ENCODE measurements around the gene FGGY.
"Not testable (repeated sequence)": the region's sequence is repeated elsewhere in the genome, so short reads cannot be mapped to it uniquely, and the experiment has no call there.

The FGGY gene

DNA sequence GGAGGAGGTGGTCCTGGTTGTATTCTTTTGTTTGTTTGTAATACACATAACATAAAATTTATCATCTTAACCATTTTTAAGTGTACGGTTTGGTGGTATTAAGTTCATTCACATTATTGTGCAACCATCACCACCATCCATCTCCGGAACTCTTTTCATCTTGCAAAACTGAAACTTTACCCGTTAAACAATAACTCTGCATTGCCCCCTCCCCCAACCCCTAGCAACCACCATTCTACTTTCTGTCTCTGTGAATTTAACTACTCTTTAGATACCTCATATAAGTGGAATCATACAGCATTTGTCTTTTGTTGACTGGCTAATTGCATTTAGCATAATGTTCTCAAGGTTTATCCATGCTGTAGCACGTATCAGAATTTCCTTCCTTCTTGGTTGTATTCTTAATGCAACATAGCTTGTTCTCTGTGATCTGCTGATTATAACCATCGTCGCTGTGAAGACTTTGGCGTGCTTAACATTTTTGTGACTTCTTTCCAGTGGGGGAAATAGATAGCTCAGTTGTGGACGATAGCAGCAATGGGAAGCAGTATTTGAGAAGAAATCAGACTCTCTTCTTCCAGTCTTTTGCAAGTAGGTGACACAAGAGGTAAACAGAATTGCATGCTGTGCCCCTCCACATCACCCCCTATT, 400.4 kb downstream of the FGGY start:
- H3K27me3 ChIP-seq (ENCODE audit: insufficient read depth, low read length) = no peaks in the 10 kb centered on the region
- peaks cover 48% of the 10 kb centered on the region for H3K4me1 ChIP-seq (ENCODE audit: insufficient read depth, low read length)
- no peaks in the 10 kb centered on the region for H3K9me3 ChIP-seq (ENCODE audit: low read length)
- H3K4me3 ChIP-seq (ENCODE audit: low read length) = no peak overlapping the region
- H2AFZ ChIP-seq (ENCODE audit: low read depth, low read length) = no peak overlapping the region
- H3K36me3 ChIP-seq (ENCODE audit: insufficient read depth, low read length) = no peaks in the 10 kb centered on the region

DNA sequence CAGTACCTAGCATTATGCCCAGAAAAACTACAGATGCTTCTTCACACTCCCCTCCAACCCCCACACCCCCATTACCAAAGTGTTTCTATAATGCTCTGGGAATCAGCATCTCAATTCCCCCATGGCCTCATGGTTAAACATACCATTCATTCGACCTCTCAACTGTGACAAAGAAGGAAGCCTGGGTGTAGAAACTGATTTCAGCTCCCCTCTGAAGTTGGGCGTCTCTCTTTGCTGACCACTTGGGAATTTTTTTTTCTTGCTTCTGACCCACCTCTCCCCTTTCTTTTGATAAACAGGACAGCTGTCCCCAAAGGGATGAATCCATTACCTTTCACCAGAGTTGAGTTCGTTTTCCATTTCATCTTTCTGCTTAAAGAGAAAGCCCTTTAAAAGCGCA, 401.5 kb downstream of the FGGY start:
- Histone ChIP-seq H3K36me3 (ENCODE audit: insufficient read depth, low read length) (no peaks in the 10 kb centered on the region), H3K4me1 (ENCODE audit: insufficient read depth, low read length) (peaks cover 45% of the 10 kb centered on the region), H3K9me3 (ENCODE audit: low read length) (no peaks in the 10 kb centered on the region), H3K27me3 (ENCODE audit: insufficient read depth, low read length) (no peaks in the 10 kb centered on the region), H2AFZ (ENCODE audit: low read depth, low read length) (no peak overlapping the region), H3K4me3 (ENCODE audit: low read length) (no peak overlapping the region)

DNA sequence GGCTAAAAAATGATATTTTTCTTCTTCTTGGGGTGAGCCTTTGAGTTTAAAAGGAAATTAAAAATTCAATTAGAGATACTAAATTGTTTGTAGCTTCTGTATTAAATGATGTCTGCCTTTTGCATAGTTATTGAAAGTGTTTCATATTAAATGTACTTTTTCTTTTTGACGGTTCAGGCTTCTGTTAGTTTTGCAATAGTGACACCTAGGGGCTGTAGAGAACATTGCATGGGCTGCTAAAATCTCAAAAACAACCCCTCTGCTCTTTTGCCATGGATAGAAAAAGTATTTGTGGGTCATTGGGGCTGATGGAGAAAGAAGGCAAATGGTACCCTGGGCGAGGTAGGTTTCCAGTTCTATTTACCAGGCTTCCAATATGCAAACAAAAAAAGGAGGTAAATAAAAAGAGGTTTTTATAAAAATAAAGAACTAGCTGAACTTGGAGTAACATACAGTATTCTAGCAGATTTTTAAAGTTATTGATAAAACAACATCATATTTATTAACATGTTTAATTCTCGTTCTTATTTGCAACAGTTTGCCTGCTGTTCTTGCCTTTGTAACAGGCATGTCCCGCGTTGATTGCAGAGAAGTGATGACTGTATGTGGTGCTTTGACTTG, 402.4 kb downstream of the FGGY start:
- no peaks in the 10 kb centered on the region for H3K36me3 ChIP-seq (ENCODE audit: insufficient read depth, low read length)
- H3K4me3 ChIP-seq (ENCODE audit: low read length) = no peak overlapping the region
- no peak overlapping the region for H2AFZ ChIP-seq (ENCODE audit: low read depth, low read length)
- H3K4me1 ChIP-seq (ENCODE audit: insufficient read depth, low read length) = peaks cover 50% of the 10 kb centered on the region
- H3K9me3 ChIP-seq (ENCODE audit: low read length) = no peaks in the 10 kb centered on the region
- no peaks in the 10 kb centered on the region for H3K27me3 ChIP-seq (ENCODE audit: insufficient read depth, low read length)

DNA sequence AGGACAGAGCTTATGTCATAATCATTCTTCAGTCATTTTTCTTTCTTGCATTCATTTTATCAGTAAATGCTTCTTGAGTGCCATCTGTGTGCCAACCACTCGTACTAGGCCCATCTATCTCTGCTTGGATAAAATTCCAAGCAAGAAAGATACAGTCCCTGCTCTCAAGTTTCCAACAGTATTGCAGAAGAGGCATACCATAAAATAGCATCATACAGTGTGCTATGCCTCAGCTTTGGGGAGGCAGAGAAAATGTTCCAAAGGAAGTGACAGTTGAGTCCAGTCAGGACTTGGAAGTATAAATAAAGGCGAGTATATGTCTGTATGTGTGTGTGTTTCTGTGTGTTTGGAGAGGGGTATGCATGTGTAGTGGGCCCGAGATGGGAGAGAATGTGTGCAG, 404.5 kb downstream of the FGGY start:
- Histone ChIP-seq H3K9me3 (ENCODE audit: low read length) (no peaks in the 10 kb centered on the region), H3K4me1 (ENCODE audit: insufficient read depth, low read length) (peaks cover 50% of the 10 kb centered on the region), H2AFZ (ENCODE audit: low read depth, low read length) (no peak overlapping the region), H3K27me3 (ENCODE audit: insufficient read depth, low read length) (no peaks in the 10 kb centered on the region), H3K36me3 (ENCODE audit: insufficient read depth, low read length) (no peaks in the 10 kb centered on the region), H3K4me3 (ENCODE audit: low read length) (no peak overlapping the region)

DNA sequence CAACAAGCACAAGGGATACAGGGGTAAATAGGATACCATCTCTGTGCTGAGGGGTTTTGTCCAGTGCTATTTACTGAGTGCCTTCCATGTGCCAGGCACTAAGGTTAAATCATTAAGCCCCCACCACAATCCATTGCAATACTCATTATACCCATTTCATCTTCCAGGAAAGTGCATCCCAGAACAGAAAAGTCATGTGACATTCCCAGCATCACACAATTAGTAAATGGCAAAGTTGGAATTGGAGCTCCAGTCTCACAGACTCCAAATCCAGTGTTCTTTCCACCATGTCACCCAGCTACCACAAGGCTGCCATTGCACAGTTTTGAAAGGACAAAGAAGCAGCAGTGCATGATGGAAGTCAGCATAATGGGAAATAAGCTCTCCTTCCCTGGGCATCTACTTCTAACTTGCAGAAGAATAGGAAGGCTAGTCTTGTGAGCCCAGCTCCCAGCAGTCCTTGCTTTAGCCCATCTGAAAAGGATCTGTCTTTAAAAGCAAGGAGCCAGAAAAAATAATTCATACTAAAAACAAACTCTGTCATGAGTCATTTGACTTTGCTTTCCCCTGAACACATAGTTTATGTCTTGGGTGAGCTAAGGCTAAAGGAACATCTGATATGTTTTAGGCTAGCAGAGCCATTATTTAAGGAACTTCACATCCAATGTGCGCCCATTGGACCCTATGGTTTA, 406.5 kb downstream of the FGGY start:
- no peak overlapping the region for H3K4me3 ChIP-seq (ENCODE audit: low read length)
- H3K9me3 ChIP-seq (ENCODE audit: low read length) = no peaks in the 10 kb centered on the region
- peaks cover 46% of the 10 kb centered on the region for H3K4me1 ChIP-seq (ENCODE audit: insufficient read depth, low read length)
- no peaks in the 10 kb centered on the region for H3K27me3 ChIP-seq (ENCODE audit: insufficient read depth, low read length)
- H3K36me3 ChIP-seq (ENCODE audit: insufficient read depth, low read length) = no peaks in the 10 kb centered on the region
- no peak overlapping the region for H2AFZ ChIP-seq (ENCODE audit: low read depth, low read length)

DNA sequence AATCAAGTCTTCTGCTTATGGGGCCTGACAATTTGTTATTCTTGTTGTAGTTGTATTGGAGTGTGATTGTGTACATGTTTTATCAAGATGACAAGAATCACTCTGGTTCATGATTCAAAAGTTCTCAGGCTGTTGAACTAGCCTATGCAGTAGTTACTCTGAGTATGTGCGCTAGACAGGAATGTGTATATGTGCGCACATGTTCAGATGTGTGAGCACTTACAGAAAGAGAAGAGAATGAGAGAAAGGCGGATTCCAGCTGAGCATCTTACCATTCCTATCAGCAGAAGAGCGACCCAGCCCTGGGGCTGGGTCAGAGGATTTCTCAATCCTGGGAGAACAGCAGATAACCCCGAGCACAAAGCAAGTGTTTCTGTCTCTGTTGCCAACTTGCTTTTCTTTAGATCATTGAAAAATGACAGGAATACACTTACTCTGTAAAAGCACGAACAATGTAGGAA, 407.1 kb downstream of the FGGY start:
- H2AFZ ChIP-seq (ENCODE audit: low read depth, low read length) = no peak overlapping the region
- no peaks in the 10 kb centered on the region for H3K27me3 ChIP-seq (ENCODE audit: insufficient read depth, low read length)
- H3K9me3 ChIP-seq (ENCODE audit: low read length) = no peaks in the 10 kb centered on the region
- peaks cover 41% of the 10 kb centered on the region for H3K4me1 ChIP-seq (ENCODE audit: insufficient read depth, low read length)
- no peak overlapping the region for H3K4me3 ChIP-seq (ENCODE audit: low read length)
- no peaks in the 10 kb centered on the region for H3K36me3 ChIP-seq (ENCODE audit: insufficient read depth, low read length)

DNA sequence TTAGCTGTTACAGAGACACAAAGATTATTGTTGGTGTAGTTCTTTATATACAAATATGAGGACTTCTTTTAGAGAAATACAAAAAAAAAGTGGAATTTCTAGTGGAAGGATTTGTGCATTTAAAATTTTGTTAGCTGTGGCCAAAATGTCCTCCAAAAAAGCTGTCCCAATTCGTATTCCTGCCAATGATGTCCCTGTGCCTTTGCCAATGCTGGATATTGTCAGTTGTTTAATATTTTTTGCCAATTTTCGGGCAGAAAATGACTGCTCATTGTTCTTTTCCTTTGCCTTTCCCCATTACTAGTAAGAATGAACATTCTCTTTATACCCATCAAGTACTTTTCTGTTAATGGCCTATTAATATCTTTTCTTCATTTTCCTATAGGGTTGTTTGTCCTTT, 407.8 kb downstream of the FGGY start:
- Histone ChIP-seq H3K9me3 (ENCODE audit: low read length) (no peaks in the 10 kb centered on the region), H3K27me3 (ENCODE audit: insufficient read depth, low read length) (no peaks in the 10 kb centered on the region), H3K4me3 (ENCODE audit: low read length) (no peak overlapping the region), H3K36me3 (ENCODE audit: insufficient read depth, low read length) (no peaks in the 10 kb centered on the region), H3K4me1 (ENCODE audit: insufficient read depth, low read length) (peaks cover 33% of the 10 kb centered on the region), H2AFZ (ENCODE audit: low read depth, low read length) (no peak overlapping the region)

DNA sequence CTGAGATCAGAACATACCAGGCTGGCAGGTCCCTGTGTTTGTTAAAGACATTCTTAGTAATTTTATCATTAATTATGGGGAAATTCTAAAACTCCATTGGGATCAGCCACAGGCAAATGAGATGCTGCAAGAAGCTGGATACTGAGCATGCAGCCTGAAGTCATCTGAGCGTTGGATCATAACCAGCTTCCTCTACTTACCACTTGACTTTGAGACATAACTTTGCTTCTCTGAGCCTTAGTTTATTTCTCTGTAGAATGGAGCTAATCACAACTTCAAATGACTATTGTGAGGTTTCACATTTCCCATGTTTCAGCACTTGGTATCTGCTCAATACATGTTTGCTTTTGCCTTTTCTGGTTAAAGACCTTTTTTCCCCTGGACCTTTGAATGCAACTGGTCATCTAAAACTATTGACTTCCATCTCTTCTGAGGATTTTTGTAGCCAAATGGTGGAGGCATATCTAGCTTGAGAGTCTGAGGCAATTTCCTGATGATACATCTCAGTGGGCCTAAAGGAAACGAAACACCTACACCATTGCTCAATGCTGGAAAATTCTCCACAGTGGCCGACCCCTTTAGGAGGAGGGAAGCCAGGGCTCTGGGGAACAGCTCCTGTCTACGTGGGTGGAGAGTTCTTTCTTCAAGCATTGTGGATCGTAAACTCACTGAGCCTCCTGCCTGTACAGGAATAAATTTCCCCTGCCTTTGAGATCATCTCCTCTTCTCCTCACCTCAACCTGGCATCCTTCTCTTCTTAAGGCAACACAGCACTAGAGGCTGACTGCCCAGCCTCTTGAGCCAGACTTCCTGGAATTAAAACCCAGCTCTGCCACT, 408.8 kb downstream of the FGGY start:
- no peak overlapping the region for H2AFZ ChIP-seq (ENCODE audit: low read depth, low read length)
- H3K36me3 ChIP-seq (ENCODE audit: insufficient read depth, low read length) = no peaks in the 10 kb centered on the region
- H3K27me3 ChIP-seq (ENCODE audit: insufficient read depth, low read length) = no peaks in the 10 kb centered on the region
- no peak overlapping the region for H3K4me3 ChIP-seq (ENCODE audit: low read length)
- H3K9me3 ChIP-seq (ENCODE audit: low read length) = no peaks in the 10 kb centered on the region
- peaks cover 33% of the 10 kb centered on the region for H3K4me1 ChIP-seq (ENCODE audit: insufficient read depth, low read length)

DNA sequence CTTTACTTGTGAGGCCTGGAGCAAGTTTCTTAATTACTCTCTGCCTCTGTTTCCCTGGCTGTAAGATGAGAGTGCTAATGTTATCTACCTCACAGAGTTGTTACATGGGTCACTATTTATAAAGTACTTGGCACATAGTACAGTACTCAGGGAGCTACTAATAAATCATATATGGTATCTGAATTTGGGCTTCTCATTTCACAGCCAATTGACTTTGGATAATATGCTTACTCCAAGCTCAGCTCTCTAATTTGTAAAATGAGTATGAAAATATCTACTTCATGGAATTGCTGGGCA, 409.4 kb downstream of the FGGY start:
- no peaks in the 10 kb centered on the region for H3K27me3 ChIP-seq (ENCODE audit: insufficient read depth, low read length)
- H3K36me3 ChIP-seq (ENCODE audit: insufficient read depth, low read length) = no peaks in the 10 kb centered on the region
- no peaks in the 10 kb centered on the region for H3K9me3 ChIP-seq (ENCODE audit: low read length)
- H3K4me3 ChIP-seq (ENCODE audit: low read length) = no peak overlapping the region
- no peak overlapping the region for H2AFZ ChIP-seq (ENCODE audit: low read depth, low read length)
- peaks cover 29% of the 10 kb centered on the region for H3K4me1 ChIP-seq (ENCODE audit: insufficient read depth, low read length)

DNA sequence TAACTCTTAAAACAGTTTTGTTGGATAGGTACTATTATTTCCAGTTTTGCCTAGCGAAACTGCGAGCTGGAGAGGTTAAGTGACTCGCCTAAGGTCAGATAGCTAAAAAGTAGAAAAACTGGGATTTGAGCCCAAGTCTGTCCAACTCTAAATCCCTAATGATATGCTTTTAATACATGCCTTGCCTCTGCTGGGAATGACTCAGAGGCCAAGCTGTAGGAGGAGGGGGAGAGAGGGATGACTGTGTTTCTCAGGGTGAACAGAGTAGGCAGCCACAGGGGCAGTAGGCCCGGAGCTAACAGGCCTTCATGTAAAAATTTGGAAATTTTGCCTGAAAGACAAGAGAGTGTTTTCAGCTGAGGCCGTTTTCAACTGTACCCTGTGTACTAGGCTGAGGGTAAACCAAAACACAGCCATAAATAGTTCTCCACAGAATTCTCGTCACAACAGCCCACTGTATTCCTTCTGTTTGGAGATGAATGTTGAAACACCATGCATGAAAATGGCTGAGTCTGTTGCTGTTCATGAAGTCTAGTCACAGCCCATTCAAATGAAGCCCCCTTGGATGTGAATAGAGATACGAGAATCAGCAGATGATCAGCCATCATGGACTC, 410.4 kb downstream of the FGGY start:
- no peaks in the 10 kb centered on the region for H3K36me3 ChIP-seq (ENCODE audit: insufficient read depth, low read length)
- no peaks in the 10 kb centered on the region for H3K9me3 ChIP-seq (ENCODE audit: low read length)
- H3K4me1 ChIP-seq (ENCODE audit: insufficient read depth, low read length) = peaks cover 19% of the 10 kb centered on the region
- H3K4me3 ChIP-seq (ENCODE audit: low read length) = no peak overlapping the region
- H2AFZ ChIP-seq (ENCODE audit: low read depth, low read length) = no peak overlapping the region
- H3K27me3 ChIP-seq (ENCODE audit: insufficient read depth, low read length) = no peaks in the 10 kb centered on the region

DNA sequence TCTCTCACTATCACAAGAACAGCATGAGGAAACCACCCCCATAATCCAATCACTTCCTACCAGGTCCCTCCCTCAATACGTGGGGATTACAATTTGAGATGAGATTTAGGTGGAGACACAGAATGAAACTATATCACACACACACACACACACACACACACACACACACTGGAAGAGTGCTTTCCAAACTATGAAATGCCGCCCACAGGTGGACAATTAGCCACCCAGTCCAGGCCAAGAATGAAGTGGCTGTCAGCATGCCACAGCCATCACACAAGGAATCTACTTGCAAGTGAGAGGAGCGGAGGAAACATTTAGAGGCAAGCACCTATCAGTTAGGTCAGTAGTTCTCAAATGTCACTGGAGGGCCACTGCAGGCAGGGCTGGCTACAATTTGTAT, 412.4 kb downstream of the FGGY start:
- peaks cover 13% of the 10 kb centered on the region for H3K4me1 ChIP-seq (ENCODE audit: insufficient read depth, low read length)
- no peak overlapping the region for H3K4me3 ChIP-seq (ENCODE audit: low read length)
- H2AFZ ChIP-seq (ENCODE audit: low read depth, low read length) = no peak overlapping the region
- H3K27me3 ChIP-seq (ENCODE audit: insufficient read depth, low read length) = no peaks in the 10 kb centered on the region
- H3K9me3 ChIP-seq (ENCODE audit: low read length) = no peaks in the 10 kb centered on the region
- H3K36me3 ChIP-seq (ENCODE audit: insufficient read depth, low read length) = no peaks in the 10 kb centered on the region

DNA sequence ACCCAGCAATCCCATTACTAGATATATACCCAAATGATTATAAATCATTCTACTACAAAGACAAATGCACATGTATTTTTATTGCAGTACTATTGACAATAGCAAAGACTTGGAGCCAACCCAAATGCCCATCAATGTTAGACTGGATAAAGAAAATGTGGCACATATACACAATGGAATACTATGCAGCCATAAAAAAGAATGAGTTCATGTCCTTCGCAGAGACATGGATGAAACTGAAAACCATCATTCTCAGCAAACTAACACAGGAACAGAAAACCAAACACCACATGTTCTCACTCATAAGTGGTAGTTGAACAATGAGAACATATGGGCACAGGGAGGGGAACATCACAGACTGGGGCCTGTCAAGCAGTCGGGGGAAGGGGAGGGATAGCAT, 414.0 kb downstream of the FGGY start:
- not testable (repeated sequence) for H3K4me3 ChIP-seq (ENCODE audit: low read length); H3K27me3 ChIP-seq (ENCODE audit: insufficient read depth, low read length); H2AFZ ChIP-seq (ENCODE audit: low read depth, low read length); H3K9me3 ChIP-seq (ENCODE audit: low read length); H3K36me3 ChIP-seq (ENCODE audit: insufficient read depth, low read length)
- peaks cover 22% of the 10 kb centered on the region for H3K4me1 ChIP-seq (ENCODE audit: insufficient read depth, low read length)

DNA sequence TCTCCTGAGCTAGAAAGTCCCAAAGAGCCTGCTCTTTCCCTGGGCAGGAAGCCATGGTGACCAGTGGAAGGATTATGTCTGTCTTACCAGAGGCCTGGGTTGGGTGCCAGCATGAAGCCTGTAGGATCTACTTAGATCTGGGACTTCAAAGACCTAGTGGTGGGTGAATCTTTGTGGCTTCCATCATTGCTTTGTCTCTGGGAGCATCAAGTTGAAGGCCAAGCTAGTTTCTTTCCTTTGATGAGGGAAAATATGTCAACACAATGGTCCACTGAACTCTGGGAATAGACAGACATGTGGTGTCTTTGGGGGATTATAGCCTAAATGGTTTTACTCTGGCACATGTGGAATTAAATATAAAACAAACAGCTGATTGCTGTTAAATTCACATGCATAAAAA, 417.3 kb downstream of the FGGY start:
- H3K9me3 ChIP-seq (ENCODE audit: low read length) = no peaks in the 10 kb centered on the region
- H3K4me3 ChIP-seq (ENCODE audit: low read length) = no peak overlapping the region
- no peaks in the 10 kb centered on the region for H3K27me3 ChIP-seq (ENCODE audit: insufficient read depth, low read length)
- no peak overlapping the region for H2AFZ ChIP-seq (ENCODE audit: low read depth, low read length)
- H3K36me3 ChIP-seq (ENCODE audit: insufficient read depth, low read length) = no peaks in the 10 kb centered on the region
- peaks cover 14% of the 10 kb centered on the region for H3K4me1 ChIP-seq (ENCODE audit: insufficient read depth, low read length)
